ENCODE results near the gene KCTD15. TPM values are rescaled to one million over a fixed set of nuclear protein-coding genes. Genes with fewer than 3 reads are reported as not detected.
"Not testable (repeated sequence)": the region's sequence is repeated elsewhere in the genome, so short reads cannot be mapped to it uniquely, and the experiment has no call there.

The KCTD15 gene
- total and polyA plus RNA-seq, 8 donors: 14.8 to 33.8 (median 19.0) TPM

- Histone ChIP-seq H3K27ac (no peak overlapping the region), H3K4me1 (peaks cover 0 to 8% (median 0%) of the 10 kb centered on the region in 3 donors), H3K36me3 (no peaks in the 10 kb centered on the region), H3K27me3 (no peaks in the 10 kb centered on the region), H3K4me3 (no peak overlapping the region), H3K9me3 (no peaks in the 10 kb centered on the region)
- intact Hi-C loops (cut with DNase I): no loop called here
- TF ChIP-seq, protein P1, sequence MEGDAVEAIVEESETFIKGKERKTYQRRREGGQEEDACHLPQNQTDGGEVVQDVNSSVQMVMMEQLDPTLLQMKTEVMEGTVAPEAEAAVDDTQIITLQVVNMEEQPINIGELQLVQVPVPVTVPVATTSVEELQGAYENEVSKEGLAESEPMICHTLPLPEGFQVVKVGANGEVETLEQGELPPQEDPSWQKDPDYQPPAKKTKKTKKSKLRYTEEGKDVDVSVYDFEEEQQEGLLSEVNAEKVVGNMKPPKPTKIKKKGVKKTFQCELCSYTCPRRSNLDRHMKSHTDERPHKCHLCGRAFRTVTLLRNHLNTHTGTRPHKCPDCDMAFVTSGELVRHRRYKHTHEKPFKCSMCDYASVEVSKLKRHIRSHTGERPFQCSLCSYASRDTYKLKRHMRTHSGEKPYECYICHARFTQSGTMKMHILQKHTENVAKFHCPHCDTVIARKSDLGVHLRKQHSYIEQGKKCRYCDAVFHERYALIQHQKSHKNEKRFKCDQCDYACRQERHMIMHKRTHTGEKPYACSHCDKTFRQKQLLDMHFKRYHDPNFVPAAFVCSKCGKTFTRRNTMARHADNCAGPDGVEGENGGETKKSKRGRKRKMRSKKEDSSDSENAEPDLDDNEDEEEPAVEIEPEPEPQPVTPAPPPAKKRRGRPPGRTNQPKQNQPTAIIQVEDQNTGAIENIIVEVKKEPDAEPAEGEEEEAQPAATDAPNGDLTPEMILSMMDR (IDR thresholded peaks at IDR 0.05): no peak
- 86 to 91% methylated on average over 4 of the region's 4 CpGs for WGBS, 2 donors
- peak in 1 of 6 donors; percentile 9 for DNase-seq
- no peak for ATAC-seq
- FAIRE-seq: no peak
Measured at GRCh38 chr19:33818411-33818810, 21.7 kb downstream of the KCTD15 start.

DNA sequence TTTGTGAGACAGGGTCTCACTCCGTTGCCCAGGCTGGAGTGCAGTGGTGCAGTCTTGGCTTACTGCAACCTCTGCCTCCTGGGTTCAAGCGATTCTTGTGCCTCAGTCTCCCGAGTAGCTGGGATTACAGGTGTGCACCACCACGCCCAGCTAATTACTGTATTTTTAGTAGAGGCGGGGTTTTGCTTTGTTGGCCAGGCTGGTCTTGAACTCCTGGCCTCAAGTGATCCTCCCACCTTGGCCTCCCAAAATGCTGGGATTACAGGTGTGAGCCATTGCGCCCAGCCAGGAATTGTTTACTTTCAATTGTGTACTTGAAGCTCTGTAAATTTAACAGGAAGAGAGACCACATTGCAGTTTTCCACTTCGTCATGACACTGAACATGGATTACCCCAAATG lies 22.4 kb downstream of the KCTD15 start:
- ATAC-seq; H3K27me3 ChIP-seq; H3K27ac ChIP-seq; H3K4me1 ChIP-seq; intact Hi-C loops (cut with DNase I); H3K9me3 ChIP-seq; H3K36me3 ChIP-seq; FAIRE-seq; H3K4me3 ChIP-seq: not testable (repeated sequence)
- WGBS, 2 donors: 85 to 91% methylated on average over 7 of the region's 7 CpGs
- peak in 1 of 6 donors; percentile 5 for DNase-seq

DNA sequence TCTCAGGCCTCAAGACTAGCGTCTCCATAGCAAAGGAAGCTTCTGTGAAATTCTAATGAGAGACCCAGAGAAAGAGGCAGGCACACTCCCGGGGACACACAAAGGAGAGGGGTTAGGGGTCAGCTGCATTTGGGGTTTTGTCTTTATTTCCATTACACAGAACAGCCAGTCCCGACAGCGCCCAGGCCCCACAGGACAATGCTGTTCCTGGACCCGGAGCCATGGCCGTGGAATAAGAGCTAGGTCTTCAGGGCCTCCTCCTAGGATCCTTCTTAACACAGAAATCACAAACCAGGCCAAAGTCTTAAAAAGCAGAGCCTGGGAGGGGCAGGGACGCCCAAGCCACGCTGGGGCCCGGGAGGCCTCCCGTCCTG lies 22.8 kb downstream of the KCTD15 start:
- H3K9me3 ChIP-seq: no peaks in the 10 kb centered on the region
- WGBS, 2 donors: 51 to 56% methylated on average over 10 of the region's 10 CpGs
- intact Hi-C loops (cut with DNase I): no loop called here
- peak overlapping the region in 1 of 4 donors; percentile 46 for H3K27ac ChIP-seq
- DNase-seq: no peak
- TF ChIP-seq, protein P1 (IDR thresholded peaks at IDR 0.05): no peak
- peak overlapping the region in 2 of 4 donors; percentile 20 to 42 for H3K4me3 ChIP-seq
- FAIRE-seq: no peak
- peaks cover 0 to 8% (median 0%) of the 10 kb centered on the region in 3 donors for H3K4me1 ChIP-seq
- H3K36me3 ChIP-seq: no peaks in the 10 kb centered on the region
- H3K27me3 ChIP-seq: no peaks in the 10 kb centered on the region
- ATAC-seq: peak in 1 of 4 donors; percentile 12

- DNase-seq (peak; percentile 64 to 85 (median 76)), ATAC-seq (peak; percentile 92 to 96 (median 93)), FAIRE-seq (no peak)
- Histone ChIP-seq H3K4me3 (peak overlapping the region in 3 of 4 donors; percentile 8 to 42 (median 20)), H3K27ac (peak overlapping the region in 1 of 4 donors; percentile 46), H3K9me3 (no peaks in the 10 kb centered on the region), H3K4me1 (peaks cover 0 to 8% (median 0%) of the 10 kb centered on the region in 3 donors), H3K27me3 (no peaks in the 10 kb centered on the region), H3K36me3 (no peaks in the 10 kb centered on the region)
- TF ChIP-seq, protein P1 (IDR thresholded peaks at IDR 0.05): no peak
- WGBS, 2 donors: 16 to 17% methylated on average over 61 of the region's 61 CpGs
- intact Hi-C loops (cut with DNase I): no loop called here
Measured at GRCh38 chr19:33819880-33820781, 23.5 kb downstream of the KCTD15 start.

DNA sequence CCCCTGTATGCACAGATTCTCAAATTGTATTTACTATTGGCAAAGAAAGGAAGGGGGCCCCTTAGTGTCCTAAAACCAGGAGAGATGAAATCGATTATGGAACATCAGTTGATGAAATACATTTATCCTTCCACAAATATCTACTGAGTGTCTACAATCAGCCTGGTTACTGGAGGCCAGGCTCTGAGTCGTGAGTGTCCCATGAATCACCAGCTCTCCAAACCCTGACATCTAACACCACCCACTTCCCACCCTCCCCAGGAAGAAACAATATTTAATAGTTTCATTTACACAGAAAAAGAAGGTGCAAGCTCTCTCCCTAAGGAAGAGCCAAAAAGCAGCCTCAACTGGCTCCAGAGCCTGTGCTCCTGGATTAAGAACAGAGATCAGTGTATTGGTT lies 25.2 kb downstream of the KCTD15 start:
- Histone ChIP-seq H3K36me3 (no peaks in the 10 kb centered on the region), H3K27me3 (no peaks in the 10 kb centered on the region), H3K27ac (no peak overlapping the region), H3K4me3 (no peak overlapping the region), H3K9me3 (no peaks in the 10 kb centered on the region), H3K4me1 (peaks cover 0 to 8% (median 0%) of the 10 kb centered on the region in 3 donors)
- WGBS, 2 donors: 67 to 84% methylated on average over 2 of the region's 2 CpGs
- ATAC-seq: no peak
- TF ChIP-seq, protein P1 (IDR thresholded peaks at IDR 0.05): no peak
- intact Hi-C loops (cut with DNase I): no loop called here
- peak in 1 of 6 donors; percentile 4 for DNase-seq
- FAIRE-seq: no peak
